Stimulated activated CD8-positive, alpha-beta memory T cell treated with anti-CD3 and anti-CD28 coated beads, Interleukin-7, amount 100 ng/mL, for 1 hour (primary cell): ENCODE measurements around the gene DPH7.
"Not testable (repeated sequence)": the region's sequence is repeated elsewhere in the genome, so short reads cannot be mapped to it uniquely, and the experiment has no call there.

Experiments used
- DNase-seq, 2 donors: peaks; one replicate each; pipeline ENCODE4 v3.0.0-alpha.2; 2020; ENCODE audit warnings: low read depth in 2 of 2

The DPH7 gene

GRCh38 chr9:137547687-137548543 is 30.8 kb downstream of the DPH7 start:
- no peak for DNase-seq

GRCh38 chr9:137545123-137545522 is 33.6 kb downstream of the DPH7 start:
- no peak for DNase-seq

DNA sequence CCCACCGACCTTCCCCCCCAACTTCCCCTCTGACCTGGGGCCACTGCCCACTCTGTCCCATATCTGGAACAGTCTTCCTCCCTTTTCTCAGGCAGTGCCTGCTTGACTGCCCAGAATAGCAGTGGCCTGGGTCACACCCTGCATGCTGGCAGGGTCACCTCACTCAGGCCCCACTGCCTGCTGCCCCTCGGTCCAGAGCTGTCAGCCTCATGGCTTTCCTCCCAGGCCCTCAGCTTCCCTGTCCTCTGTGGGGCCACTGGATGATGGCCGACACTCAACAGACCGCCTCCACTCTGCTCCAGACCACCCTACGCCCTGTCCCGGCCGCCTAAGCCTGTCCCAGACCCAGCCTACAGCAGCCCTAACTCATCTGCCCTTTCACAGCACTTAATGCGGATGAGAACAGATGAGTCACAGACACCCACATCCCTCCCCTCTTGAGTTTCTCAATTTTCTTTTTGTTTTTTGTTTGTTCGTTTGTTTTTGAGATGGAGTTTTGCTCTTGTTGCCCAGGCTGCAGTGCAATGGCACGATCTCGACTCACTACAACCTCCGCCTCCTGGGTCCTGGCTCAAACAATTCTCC is 34.5 kb downstream of the DPH7 start:
- DNase-seq, result no peak

GRCh38 chr9:137543237-137543963 is 35.3 kb downstream of the DPH7 start:
- DNase-seq, result no peak

DNA sequence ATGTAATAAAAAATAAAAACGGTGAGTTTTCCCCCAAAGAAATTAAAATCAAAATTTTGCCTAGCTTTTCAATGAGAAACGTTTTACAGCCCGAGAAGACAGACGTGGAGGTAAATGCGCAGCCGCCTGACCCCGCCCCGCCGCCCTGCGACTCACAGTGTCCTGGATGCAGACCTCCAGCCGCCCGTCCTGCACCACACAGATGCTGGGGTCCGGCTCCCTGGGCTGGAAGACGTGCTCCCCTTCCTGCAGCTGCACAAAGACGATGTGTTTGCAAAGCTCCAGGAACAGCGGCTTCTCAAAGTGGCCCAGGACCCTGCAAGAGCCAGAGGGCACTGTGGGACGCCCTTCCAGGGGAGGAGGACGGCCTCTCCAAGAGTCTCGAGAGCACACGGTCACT is 36.2 kb downstream of the DPH7 start:
- no peak for DNase-seq

- DNase-seq, result no peak
Observed at GRCh38 chr9:137540536-137540935, 38.2 kb downstream of the DPH7 start.

GRCh38 chr9:137538058-137538457 is 40.7 kb downstream of the DPH7 start:
- no peak for DNase-seq

DNA sequence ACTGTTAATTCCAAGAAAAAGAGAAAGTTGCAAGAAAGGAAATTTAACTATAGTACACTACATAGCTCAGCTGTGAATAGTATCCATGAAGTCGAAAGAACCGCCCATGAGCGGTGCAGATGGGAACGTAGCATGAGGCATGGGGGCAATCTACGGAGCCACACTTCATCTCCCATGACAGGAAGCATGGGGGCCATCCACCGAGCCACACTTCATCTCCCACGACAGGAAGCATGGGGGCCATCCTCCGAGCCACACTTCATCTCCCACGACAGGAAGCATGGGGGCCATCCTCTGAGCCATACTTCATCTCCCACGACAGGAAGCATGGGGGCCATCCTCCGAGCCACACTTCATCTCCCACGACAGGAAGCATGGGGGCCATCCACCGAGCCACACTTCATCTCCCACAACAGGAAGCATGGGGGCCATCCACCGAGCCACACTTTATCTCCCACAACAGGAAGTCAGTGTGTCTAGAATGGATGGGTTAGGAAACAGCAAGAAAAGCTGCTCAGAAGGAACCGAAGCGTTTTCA is 42.1 kb downstream of the DPH7 start:
- not testable (repeated sequence) for DNase-seq

DNA sequence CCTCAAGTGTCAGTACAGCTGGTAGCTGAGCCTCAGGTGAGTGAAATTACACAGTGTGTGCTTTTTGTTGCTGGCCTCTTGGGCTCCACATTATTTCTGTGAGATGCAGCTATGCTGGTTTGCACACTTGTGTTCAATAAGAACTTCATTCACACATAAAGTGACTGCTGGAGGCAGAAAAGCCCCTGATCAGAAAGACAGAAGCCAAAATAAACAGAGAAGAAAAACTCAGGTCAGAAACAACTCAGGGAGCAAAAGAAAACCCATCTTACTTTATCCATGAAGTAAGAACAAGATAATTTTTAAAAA is 43.7 kb downstream of the DPH7 start:
- no peak for DNase-seq

GRCh38 chr9:137534256-137535119 is 44.2 kb downstream of the DPH7 start:
- no peak for DNase-seq

GRCh38 chr9:137532891-137533468 is 45.7 kb downstream of the DPH7 start:
- not testable (repeated sequence) for DNase-seq

DNA sequence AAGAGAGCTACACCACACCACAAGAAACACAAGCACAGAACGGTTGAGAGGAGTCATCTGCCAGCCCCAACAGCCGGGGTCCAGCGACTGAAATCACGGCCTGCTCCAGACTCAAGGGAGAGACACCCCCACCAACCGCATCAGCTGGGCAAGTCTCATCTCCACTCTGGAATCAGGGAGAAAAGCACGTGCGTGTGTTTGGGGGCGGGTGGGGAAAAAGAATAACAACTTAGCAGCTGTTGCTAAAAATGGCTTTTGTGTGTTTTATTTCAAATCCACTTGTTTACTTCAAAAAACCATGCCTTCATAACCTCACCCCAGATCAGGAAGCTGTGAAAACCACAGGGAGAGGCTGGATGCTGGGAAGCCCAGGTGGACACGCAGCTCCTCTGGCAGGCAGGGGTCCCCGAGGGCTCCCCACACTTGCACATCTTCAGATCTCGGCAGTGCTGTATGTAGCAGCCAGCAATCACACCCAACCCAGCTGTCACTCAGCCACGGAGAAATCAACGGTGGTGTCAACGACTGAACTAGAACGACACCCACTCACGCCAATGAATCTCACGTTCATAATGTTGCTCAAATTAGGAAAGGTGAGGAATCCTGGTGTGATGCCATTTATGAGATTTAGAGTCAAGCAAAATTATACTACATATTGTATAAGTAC is 47.5 kb downstream of the DPH7 start:
- no peak for DNase-seq

- DNase-seq, result no peak
Observed at GRCh38 chr9:137530331-137530730, 48.4 kb downstream of the DPH7 start.

GRCh38 chr9:137524981-137525317 is 53.8 kb downstream of the DPH7 start:
- no peak for DNase-seq

GRCh38 chr9:137524161-137524980 is 54.4 kb downstream of the DPH7 start:
- no peak for DNase-seq

DNA sequence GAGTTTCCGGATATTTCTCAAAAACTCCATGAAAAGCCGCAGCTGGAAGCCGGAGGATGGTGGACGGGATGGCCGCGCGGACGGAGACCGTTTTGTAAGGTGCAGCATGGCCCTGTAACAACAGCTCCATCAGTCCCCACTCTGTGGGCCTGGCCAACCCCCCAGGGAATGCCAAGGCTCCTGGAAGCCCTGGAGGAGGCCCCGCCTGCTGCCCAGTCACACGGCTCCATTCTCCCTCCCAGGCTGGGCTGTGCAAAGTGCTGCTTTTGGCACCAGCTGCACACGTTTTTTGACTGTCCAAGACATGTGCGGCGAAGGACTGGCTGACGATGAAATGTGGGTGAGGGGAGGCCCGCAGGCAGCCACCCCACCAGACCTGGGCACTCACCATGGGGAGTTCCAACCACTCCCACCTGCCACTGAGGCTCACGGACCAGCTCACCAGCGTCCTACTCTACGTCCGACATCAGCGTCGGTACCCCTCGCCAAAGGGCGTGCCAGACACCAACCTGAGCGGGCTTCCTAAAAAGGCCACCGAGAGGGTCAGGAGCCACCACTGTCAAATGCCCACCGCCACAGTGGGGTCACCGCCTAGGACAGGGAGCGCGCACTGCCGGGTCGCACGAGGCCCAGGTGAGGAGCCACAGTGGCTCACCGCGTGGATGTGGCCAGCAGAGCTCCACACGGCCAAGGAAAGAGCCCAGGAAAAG is 55.8 kb downstream of the DPH7 start:
- DNase-seq, result no peak

- no peak for DNase-seq
Observed at GRCh38 chr9:137521405-137521985, 57.2 kb downstream of the DPH7 start.

DNA sequence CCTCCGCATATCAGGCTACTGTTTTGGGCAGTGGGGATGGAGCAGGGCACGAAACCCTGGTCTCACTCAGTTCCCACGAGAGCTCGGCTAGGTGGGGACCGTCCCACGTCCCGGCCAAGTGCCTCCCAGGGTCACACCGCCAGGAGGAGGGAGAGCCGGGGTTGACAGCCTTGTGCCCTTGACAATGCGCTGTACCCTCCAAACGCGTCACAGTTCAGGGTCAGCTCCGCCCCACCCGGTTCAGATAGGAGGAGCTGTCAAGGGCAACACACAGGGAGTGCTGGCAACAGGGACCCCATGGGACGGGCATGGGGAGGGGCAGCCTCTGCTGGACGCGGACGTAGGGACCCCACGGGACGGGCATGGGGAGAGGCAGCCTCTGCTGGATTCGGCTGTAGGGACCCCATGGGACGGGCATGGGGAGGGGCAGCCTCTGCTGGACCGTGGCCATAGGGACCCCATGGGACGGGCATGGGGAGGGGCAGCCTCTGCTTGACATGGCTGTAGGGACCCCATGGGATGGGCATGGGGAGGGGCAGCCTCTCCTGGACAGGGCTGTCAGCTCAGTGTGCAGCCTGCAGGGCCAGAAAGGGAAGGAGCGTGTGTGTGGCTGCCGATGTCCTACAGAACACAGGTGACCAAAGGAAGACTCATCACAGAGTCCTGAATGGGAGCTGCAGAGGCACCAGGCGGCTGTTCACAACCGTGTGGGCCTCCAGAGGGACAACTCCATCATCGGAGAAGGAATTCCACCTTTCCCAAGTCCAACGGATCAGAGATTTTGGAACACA is 57.9 kb downstream of the DPH7 start:
- DNase-seq, result no peak
